ENCODE measurements around the gene RGS11.
A peak's percentile ranks its signal among the peaks of the same experiment; 100 is the strongest.

Gene RGS11

DNA sequence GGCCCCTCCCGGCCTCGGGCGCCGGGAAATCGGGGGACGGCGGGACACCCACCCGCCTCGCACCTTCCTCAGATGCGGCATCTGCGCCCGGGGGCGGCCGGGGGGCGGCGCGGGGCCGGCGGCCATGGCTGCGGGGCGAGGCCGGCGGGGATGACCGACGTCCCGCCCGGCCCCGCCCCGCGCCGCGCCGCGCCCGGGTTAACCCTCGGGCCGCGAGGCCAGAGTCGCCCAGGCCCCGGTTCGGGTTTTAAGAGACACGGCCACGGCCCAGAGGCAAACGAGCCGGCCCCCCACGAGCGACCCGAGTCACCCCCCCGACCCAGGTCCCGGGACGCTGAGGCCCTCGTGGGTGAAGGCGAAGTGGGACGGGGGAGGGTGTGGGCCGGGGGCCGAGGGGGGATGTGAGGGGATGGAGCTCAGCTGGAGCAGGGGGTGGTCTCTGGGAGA is at the start of gene RGS11:
RGS11 (minus strand) TSS at position 159 of the 447 bp plus-strand sequence; CDS start at position 126, 33 bp downstream.
- Mint-ChIP-seq H3K4me3 (peak within 1 kb of the TSS; percentile 62), H3K4me1 (peaks cover 5% of the 10 kb centered on the region)

DNA sequence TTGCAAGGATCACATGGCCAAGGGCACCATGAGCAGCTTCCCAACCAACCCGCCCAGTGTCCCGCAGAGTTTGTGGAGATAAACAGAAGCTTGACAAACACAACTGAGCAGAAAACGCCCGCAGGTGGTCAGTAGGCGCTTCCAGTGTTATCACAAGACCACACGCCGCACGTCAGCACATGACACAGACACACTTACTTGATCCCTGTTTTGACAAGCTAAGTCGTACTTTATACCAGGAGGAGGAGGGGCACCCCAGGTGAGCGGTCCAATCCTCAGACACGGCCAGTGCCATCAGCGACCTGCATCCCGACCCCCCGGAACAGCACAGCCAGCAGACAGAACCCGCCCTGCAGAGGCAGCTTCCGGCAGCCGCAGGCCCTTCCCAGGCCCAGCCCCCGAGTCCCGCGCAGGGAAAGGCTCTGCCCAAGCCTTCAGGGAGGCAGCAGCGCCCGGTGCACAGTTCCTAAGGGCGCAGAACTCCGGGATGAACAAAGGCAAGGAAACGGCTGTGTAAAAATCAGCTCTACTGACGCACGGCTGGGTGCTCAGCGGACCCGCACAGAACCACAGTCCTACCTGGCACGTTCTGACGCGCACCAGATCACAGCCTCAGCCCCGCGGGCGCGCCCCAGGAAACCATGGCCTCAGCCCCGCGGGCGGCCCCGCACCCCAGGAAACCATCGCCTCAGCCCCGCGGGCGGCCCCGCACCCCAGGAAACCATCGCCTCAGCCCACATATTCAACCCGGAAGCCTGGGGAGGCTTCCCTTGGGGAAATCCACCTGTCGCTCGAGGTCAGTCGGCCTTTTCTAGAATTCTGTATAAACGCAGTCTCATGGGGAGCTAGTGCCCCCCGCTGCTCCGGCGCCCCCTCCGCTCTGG is 48.9 kb upstream of the RGS11 start:
- ATAC-seq (ENCODE audit: low read depth) (peak; percentile 88), DNase-seq (ENCODE audit: low spot score in 2 of 2) (peak; percentile 59 to 60)
- peak overlapping the region; percentile 82 for H3K27ac Mint-ChIP-seq
- no peaks in the 10 kb centered on the region for H3K9me3 Mint-ChIP-seq
- H3K36me3 Mint-ChIP-seq = no peaks in the 10 kb centered on the region
- H3K4me1 Mint-ChIP-seq = peaks cover 29% of the 10 kb centered on the region
- H3K4me3 Mint-ChIP-seq = peak overlapping the region; percentile 77
- no peaks in the 10 kb centered on the region for H3K27me3 Mint-ChIP-seq

More for the DNA sequence above, at the start of gene RGS11:
- no peaks in the 10 kb centered on the region for H3K9me3 Mint-ChIP-seq
- H3K27ac Mint-ChIP-seq = no peak within 1 kb of the TSS
- peaks cover 16% of the 10 kb centered on the region for H3K27me3 Mint-ChIP-seq
- no peaks in the 10 kb centered on the region for H3K36me3 Mint-ChIP-seq
- DNase-seq (ENCODE audit: low spot score in 2 of 2) (no peak), ATAC-seq (ENCODE audit: low read depth) (no peak)

DNA sequence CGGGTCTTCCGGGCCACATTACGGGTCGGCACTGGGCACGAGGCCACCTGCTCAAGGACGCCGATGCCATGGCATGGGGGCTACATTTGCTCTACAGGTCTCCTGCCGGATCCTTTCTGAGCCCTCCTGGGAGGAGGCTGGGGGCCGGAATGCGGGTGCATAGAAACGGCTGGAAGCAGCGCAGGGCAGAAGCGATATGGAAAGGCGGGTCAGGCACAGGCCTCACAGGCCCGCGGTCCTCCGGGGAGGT is 48.4 kb upstream of the RGS11 start:
- H3K4me1 Mint-ChIP-seq = peaks cover 30% of the 10 kb centered on the region
- no peaks in the 10 kb centered on the region for H3K27me3 Mint-ChIP-seq
- H3K36me3 Mint-ChIP-seq = no peaks in the 10 kb centered on the region
- peak overlapping the region; percentile 82 for H3K27ac Mint-ChIP-seq
- no peaks in the 10 kb centered on the region for H3K9me3 Mint-ChIP-seq
- peak overlapping the region; percentile 77 for H3K4me3 Mint-ChIP-seq
- DNase-seq (ENCODE audit: low spot score in 2 of 2) (no peak), ATAC-seq (ENCODE audit: low read depth) (no peak)

DNA sequence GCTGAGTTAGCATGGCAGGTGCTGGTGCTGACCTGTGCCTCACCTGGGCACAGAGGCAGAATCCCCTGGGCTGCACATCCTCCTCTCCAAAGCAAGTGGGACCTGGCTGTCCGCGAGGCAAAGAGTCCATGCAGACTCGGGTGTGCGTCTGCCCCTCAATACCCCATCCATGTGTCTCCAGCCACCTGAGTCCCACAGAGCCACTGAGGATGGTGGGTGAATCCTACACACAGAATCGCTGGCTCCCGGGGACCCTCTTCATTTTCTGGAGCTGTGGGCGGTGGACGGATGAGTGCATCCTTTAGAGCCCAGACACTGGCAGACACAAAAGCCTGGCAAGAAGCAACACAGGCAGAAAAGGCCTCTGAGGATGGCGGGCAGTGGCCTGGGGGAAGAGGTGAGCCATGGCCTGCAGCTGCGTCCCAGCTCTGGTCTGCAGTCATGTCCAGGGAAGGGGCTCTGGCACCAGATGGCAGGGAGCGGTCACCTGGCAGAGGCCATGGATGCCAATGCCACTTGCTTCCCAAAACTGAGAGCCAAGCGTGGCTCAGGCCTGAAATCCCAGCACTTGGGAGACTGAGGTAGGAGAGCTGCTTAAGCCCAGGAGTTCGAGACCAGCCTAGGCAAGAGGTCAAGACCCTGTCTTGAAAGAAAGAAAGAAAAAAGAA is 46.9 kb upstream of the RGS11 start:
- Mint-ChIP-seq H3K27ac (peak overlapping the region; percentile 82), H3K36me3 (peaks cover 1% of the 10 kb centered on the region), H3K4me1 (peaks cover 30% of the 10 kb centered on the region), H3K27me3 (no peaks in the 10 kb centered on the region), H3K4me3 (no peak overlapping the region), H3K9me3 (no peaks in the 10 kb centered on the region)
- DNase-seq (ENCODE audit: low spot score in 2 of 2) = no peak
- no peak for ATAC-seq (ENCODE audit: low read depth)

DNA sequence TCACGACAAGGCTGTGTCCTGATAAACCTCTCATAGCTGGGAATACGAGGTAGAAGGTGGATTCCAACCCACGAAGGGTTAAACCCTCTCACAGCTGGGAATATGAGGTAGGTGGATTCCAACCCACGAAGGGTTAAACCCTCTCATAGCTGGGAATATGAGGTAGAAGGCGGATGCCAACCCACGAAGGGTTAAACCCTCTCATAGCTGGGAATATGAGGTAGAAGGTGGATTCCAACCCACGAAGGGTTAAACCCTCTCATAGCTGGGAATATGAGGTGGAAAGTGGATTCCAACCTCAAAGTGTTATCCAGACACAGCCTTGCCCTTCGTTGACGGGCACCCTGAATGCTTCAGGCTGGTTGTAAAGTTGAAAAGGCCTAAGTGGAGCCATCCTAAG is 45.8 kb upstream of the RGS11 start:
- Mint-ChIP-seq H3K36me3 (peaks cover 1% of the 10 kb centered on the region), H3K4me1 (peaks cover 30% of the 10 kb centered on the region), H3K9me3 (no peaks in the 10 kb centered on the region), H3K27ac (peak overlapping the region; percentile 53), H3K4me3 (no peak overlapping the region), H3K27me3 (no peaks in the 10 kb centered on the region)
- ATAC-seq (ENCODE audit: low read depth) (no peak), DNase-seq (ENCODE audit: low spot score in 2 of 2) (no peak)

DNA sequence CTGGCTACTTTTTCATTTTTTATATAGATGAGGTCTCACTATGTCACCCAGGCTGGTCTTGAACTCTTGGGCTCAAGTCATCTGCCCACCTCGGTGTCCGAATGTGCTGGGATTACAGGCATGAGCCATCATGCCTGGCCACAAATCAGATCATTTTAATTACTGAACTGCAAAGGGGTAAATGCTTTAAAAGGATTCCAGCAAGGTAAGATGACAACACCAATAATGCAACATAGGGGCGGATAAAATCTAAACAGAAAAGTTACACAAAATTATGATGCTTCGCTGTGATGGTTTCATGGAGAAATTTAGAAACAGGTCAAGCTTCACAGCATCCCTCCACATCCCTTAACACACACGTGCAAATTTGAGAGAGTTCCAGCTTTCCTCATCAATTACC is 44.5 kb upstream of the RGS11 start:
- H3K9me3 Mint-ChIP-seq = no peaks in the 10 kb centered on the region
- H3K4me1 Mint-ChIP-seq = peaks cover 24% of the 10 kb centered on the region
- peaks cover 1% of the 10 kb centered on the region for H3K36me3 Mint-ChIP-seq
- ATAC-seq (ENCODE audit: low read depth) (no peak), DNase-seq (ENCODE audit: low spot score in 2 of 2) (no peak)
- H3K27me3 Mint-ChIP-seq = no peaks in the 10 kb centered on the region
- no peak overlapping the region for H3K27ac Mint-ChIP-seq
- no peak overlapping the region for H3K4me3 Mint-ChIP-seq

DNA sequence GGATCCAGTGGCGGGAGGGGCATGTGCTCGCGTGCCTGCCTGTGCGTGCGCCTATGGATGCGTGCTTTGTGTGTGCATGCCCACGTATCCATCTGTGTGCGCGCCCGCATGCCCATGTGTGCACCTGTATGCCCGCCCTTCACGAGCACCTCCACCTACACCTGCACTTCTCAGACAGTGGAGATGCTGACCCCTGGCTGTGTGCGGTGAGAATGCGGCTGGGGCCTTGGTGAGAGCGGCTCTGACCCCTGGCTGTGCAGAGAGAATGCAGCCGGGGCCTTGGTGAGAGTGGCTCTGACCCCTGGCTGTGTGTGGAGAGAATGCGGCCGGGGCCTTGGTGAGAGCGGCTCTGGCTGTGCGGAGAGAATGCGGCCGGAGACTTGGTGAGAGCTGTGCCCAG is 42.9 kb upstream of the RGS11 start:
- no peak for ATAC-seq (ENCODE audit: low read depth)
- no peak for DNase-seq (ENCODE audit: low spot score in 2 of 2)
- H3K4me3 Mint-ChIP-seq = no peak overlapping the region
- H3K27ac Mint-ChIP-seq = no peak overlapping the region
- no peaks in the 10 kb centered on the region for H3K9me3 Mint-ChIP-seq
- peaks cover 1% of the 10 kb centered on the region for H3K36me3 Mint-ChIP-seq
- H3K27me3 Mint-ChIP-seq = no peaks in the 10 kb centered on the region
- H3K4me1 Mint-ChIP-seq = peaks cover 13% of the 10 kb centered on the region

DNA sequence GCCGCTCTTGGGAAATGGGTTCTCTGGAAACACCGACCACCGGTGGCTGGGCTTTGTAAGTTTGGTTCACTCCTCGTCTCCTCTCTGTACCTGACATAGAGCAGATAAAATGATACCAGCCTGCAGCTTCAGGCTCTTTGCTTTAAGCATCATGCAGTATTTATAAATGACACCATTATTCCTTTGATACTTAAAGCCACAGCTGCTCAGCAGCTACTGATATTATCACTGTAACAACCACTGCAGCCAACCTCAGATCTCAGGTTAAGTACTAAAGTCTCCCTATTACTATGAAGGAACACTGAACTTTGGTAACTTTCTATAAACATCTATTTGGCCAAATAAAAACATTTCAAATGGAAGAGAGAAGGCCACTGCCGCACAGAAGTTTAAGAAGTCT is 41.8 kb upstream of the RGS11 start:
- H3K9me3 Mint-ChIP-seq = no peaks in the 10 kb centered on the region
- no peak for DNase-seq (ENCODE audit: low spot score in 2 of 2)
- H3K27me3 Mint-ChIP-seq = no peaks in the 10 kb centered on the region
- no peak for ATAC-seq (ENCODE audit: low read depth)
- H3K4me1 Mint-ChIP-seq = peaks cover 10% of the 10 kb centered on the region
- H3K4me3 Mint-ChIP-seq = no peak overlapping the region
- H3K36me3 Mint-ChIP-seq = peaks cover 1% of the 10 kb centered on the region
- no peak overlapping the region for H3K27ac Mint-ChIP-seq

DNA sequence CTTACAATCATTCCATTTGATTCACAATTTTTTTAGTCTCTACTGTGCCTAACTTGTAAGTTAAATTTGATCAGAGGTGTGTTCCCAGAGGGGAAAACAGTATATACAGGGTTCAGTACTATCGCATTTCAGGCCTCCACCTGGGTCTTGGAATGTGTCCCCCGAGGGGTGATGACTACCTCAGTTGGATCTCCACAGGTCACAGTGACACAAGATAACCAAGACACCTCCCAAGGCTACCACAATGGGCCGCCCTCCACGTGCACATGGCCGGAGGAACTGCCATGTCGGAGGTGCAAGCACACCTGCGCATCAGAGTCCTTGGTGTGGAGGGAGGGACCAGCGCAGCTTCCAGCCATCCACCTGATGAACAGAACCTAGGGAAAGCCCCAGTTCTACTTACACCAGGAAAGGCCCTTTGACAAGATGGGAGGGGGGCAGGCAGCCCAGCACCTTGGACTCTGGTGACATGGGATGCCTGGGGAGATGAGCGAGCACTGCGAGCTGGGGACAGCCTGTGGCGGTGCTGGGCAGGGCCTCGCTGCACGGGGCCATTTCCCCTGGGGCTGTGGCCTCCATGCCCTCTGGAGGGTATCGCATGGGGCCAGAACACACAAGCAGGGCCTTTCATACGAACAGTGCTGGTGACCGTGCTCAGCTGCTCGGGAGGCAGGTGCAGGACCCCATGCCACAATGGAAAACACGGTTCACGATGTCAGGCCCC is 41.2 kb upstream of the RGS11 start:
- ATAC-seq (ENCODE audit: low read depth) (no peak), DNase-seq (ENCODE audit: low spot score in 2 of 2) (no peak)
- Mint-ChIP-seq H3K9me3 (no peaks in the 10 kb centered on the region), H3K4me1 (peaks cover 8% of the 10 kb centered on the region), H3K36me3 (peaks cover 1% of the 10 kb centered on the region), H3K27me3 (no peaks in the 10 kb centered on the region), H3K27ac (no peak overlapping the region), H3K4me3 (no peak overlapping the region)

DNA sequence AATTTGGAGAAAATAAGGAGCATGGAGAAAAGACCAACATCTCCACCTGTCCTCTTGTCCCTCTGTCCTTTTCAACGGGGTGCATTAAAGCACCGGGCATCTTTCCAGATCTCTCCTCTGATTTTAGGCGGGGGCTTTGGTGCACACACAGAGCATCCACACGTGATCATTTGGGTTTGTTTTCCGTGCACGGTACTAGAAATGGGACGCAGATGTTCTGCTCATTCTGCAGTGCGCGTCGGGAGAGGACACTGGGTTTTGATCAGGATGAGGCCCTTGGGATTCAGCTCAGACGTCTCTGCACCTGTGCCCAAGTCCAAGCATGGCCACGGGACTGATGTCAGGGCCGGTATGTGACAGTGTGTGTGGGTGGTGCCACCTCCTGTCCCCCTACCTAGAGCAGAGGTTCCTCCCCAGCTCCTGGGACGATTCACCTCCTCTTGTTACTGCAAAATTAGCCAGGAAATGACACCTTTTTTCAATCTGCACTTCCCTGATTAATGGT is 39.1 kb upstream of the RGS11 start:
- no peak for ATAC-seq (ENCODE audit: low read depth)
- H3K4me1 Mint-ChIP-seq = peaks cover 2% of the 10 kb centered on the region
- H3K27ac Mint-ChIP-seq = no peak overlapping the region
- H3K36me3 Mint-ChIP-seq = peaks cover 3% of the 10 kb centered on the region
- no peak for DNase-seq (ENCODE audit: low spot score in 2 of 2)
- no peak overlapping the region for H3K4me3 Mint-ChIP-seq
- H3K27me3 Mint-ChIP-seq = no peaks in the 10 kb centered on the region
- no peaks in the 10 kb centered on the region for H3K9me3 Mint-ChIP-seq

DNA sequence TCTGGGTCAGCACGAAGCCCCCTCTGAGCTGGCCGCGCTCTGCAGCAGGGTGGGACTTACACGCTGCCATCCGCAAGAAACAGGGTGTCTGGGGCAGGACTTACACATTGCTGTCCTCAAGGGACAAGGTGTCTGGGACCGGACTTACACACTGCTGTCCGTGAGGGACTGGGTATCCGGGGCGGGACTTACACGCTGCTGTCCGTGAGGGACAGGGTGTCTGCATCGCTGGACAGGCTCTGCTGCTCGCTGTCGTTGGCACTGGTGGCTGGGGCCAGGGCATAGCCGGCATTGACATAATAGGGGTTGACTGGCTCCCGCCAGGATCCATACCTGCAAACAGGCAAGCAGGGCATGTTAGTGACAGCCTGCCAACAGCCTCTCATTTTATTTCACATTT is 38.6 kb upstream of the RGS11 start:
- H3K4me3 Mint-ChIP-seq = no peak overlapping the region
- peaks cover 3% of the 10 kb centered on the region for H3K36me3 Mint-ChIP-seq
- no peak overlapping the region for H3K27ac Mint-ChIP-seq

DNA sequence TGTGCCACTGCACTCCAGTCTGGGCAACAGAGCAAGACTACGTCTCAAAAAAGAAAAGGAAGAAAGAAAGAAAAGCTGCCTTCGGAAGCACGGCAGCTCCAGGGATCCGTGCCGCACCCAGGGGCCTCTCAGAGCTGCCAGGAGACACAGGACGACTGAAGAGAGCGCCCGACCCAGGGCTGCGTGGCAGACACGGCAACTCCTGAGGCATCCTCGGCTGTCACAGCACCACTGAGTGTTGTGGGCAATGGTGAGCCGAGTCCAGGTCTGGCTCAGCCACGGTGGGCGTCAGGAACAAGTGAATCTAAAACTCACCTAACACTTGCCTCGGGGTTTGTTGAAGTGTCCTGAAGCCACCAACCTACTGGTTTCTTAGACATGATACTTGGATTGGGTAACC is 36.0 kb upstream of the RGS11 start:
- Mint-ChIP-seq H3K9me3 (no peaks in the 10 kb centered on the region), H3K36me3 (peaks cover 3% of the 10 kb centered on the region), H3K4me1 (peaks cover 2% of the 10 kb centered on the region), H3K27me3 (no peaks in the 10 kb centered on the region), H3K4me3 (no peak overlapping the region), H3K27ac (no peak overlapping the region)
- DNase-seq (ENCODE audit: low spot score in 2 of 2) = no peak
- no peak for ATAC-seq (ENCODE audit: low read depth)

More for the DNA sequence above, 38.6 kb upstream of the RGS11 start:
- H3K4me1 Mint-ChIP-seq = no peaks in the 10 kb centered on the region
- no peak for ATAC-seq (ENCODE audit: low read depth)
- H3K27me3 Mint-ChIP-seq = no peaks in the 10 kb centered on the region
- H3K9me3 Mint-ChIP-seq = no peaks in the 10 kb centered on the region
- no peak for DNase-seq (ENCODE audit: low spot score in 2 of 2)

DNA sequence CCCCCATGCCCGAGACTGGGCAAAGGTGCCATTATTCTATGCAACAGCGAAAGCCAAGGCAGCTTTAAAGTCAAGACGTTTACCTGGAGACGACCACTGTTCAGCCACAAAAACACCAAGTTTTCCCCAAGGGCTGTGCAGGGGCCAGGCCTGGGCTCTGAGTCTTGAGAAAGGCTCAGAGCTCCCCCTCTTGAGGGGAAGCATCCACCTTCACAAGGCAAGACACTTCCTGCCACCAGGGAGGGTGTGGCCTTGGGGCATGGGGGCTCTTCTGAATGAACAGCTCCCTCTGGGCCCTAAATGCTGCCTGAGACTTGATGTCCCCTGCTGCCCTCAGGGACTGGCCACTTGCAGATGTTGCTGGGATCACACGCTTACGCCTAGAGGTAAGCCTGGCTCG is 33.7 kb upstream of the RGS11 start:
- Mint-ChIP-seq H3K4me1 (peaks cover 2% of the 10 kb centered on the region), H3K9me3 (no peaks in the 10 kb centered on the region), H3K27me3 (no peaks in the 10 kb centered on the region), H3K27ac (peak overlapping the region; percentile 50), H3K4me3 (no peak overlapping the region), H3K36me3 (peaks cover 8% of the 10 kb centered on the region)
- ATAC-seq (ENCODE audit: low read depth) = peak; percentile 38
- no peak for DNase-seq (ENCODE audit: low spot score in 2 of 2)

DNA sequence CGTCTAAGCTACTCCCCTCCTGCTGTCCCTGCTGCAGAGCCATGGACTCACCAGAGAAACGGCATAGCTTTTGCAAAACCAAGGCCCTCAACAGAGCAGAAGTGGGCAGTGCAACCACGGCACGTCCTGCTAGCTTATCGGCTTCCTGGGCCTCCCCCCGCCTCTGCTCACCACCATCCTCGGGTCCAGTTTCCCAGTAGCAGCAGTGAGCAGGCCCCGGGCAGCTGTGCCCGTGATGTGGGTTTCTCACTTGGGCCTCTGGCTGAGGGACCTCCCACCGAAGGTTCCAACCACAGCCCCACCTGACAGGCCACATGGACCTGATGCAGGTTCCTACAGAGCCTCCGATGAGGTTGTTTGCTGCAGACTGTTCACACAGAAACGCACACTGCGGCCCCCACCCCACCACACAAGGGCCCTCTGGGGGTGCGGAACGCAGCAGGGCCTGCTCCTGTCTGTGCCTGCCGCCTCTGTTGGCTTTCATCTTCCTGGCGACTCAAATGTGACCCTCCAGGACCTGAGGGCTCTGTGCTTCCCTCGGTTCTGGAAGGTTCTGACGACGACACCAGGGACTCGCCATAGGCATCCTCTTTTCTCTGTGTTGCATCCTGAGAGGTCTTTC is 32.1 kb upstream of the RGS11 start:
- peaks cover 11% of the 10 kb centered on the region for H3K36me3 Mint-ChIP-seq

More for the DNA sequence above, 32.1 kb upstream of the RGS11 start:
- no peak for ATAC-seq (ENCODE audit: low read depth)
- Mint-ChIP-seq H3K4me3 (no peak overlapping the region), H3K27me3 (no peaks in the 10 kb centered on the region), H3K27ac (no peak overlapping the region), H3K4me1 (peaks cover 2% of the 10 kb centered on the region), H3K9me3 (no peaks in the 10 kb centered on the region)
- DNase-seq (ENCODE audit: low spot score in 2 of 2) = no peak
